B cell (primary cell): Measurements from ENCODE around the gene FAM131C. TPM values are rescaled to one million over a fixed set of nuclear protein-coding genes. Genes with fewer than 3 reads are reported as not detected.

Experiments
- ATAC-seq: fragments of 200-7000 bp; cut with Tn5 transposase; one replicate; pipeline ENCODE4 v1.10.0; 2021; ENCODE audit warnings: low read depth, mild to moderate bottlenecking, moderate number of reproducible peaks, moderate library complexity
- CTCF ChIA-PET: fragments of 350-600 bp; sonication (Branson Sonifier 250); formaldehyde crosslinking; loops from one replicate; lab custom pipeline; 2021; ENCODE audit warnings: antibody characterized with exemption, inconsistent platforms; lab: Charles Lee
- POLR2A ChIA-PET: fragments of 350-600 bp; sonication (Branson Sonifier 250); formaldehyde crosslinking; loops from one replicate; lab custom pipeline; 2021; ENCODE audit warnings: antibody characterized with exemption; lab: Charles Lee
- DNase-seq: peaks from one replicate; pipeline ENCODE4 v3.0.0; 2013
- H2AFZ ChIP-seq: 2 replicates; pipeline ENCODE4 v1.6.1; 2012; ENCODE audit warnings: mild to moderate bottlenecking, low read depth, low read length; ENCODE audit not compliant: insufficient read depth, poor library complexity, severe bottlenecking
- H3K27ac ChIP-seq, 2 donors: 1 replicate in 1 of 2; 2 replicates in 1 of 2; pipeline ENCODE4 v1.5.1; 2012 to 2013; ENCODE audit warnings: low read length in 2 of 2, mild to moderate bottlenecking in 2 of 2, moderate library complexity in 1 of 2
- H3K27me3 ChIP-seq, 4 experiments: fragments of 200-600 bp in 1 of 4; sonication (generic) in 1 of 4; replicated peaks in 1 of 4; 1 replicate in 2 of 4; 2 replicates in 2 of 4; pipeline versions ENCODE4 v1.6.1 to v1.7.0; 2013 to 2016; ENCODE audit warnings: low read length in 3 of 4, mild to moderate bottlenecking in 2 of 4, mixed read lengths in 1 of 4, moderate library complexity in 1 of 4; ENCODE audit not compliant: insufficient read depth in 4 of 4, control insufficient read depth in 3 of 4; ENCODE audit errors: control extremely low read depth in 1 of 4
- H3K36me3 ChIP-seq, 2 experiments: replicated peaks in 1 of 2; 1 replicate in 1 of 2; 2 replicates in 1 of 2; pipeline versions ENCODE4 v1.6.1 to v1.7.1; 2013; ENCODE audit warnings: low read length in 1 of 2; ENCODE audit not compliant: insufficient read depth in 2 of 2, control insufficient read depth in 1 of 2; ENCODE audit errors: control extremely low read depth in 1 of 2, extremely low read depth in 1 of 2
- H3K4me1 ChIP-seq, 2 donors: fragments of 200-600 bp in 1 of 2; sonication (generic) in 1 of 2; 1 replicate in 1 of 2; 2 replicates in 1 of 2; pipeline versions ENCODE4 v1.5.1 to v1.6.1; 2013 to 2017; ENCODE audit warnings: low read length in 2 of 2; ENCODE audit not compliant: control insufficient read depth in 2 of 2, insufficient read depth in 2 of 2
- H3K4me2 ChIP-seq: replicated peaks from 2 replicates; pipeline ENCODE3; 2012; ENCODE audit warnings: mild to moderate bottlenecking, low read depth, low read length; ENCODE audit not compliant: poor library complexity, severe bottlenecking
- H3K4me3 ChIP-seq, 5 experiments: fragments of 200-600 bp in 1 of 5; sonication (generic) in 1 of 5; 1 replicate in 3 of 5; 2 replicates in 2 of 5; pipeline versions ENCODE4 v1.5.1 to v1.7.0; 2011 to 2016; ENCODE audit warnings: low read length in 4 of 5, mild to moderate bottlenecking in 4 of 5, low read depth in 2 of 5, control low read depth in 1 of 5, moderate library complexity in 1 of 5; ENCODE audit not compliant: insufficient read depth in 1 of 5; ENCODE audit errors: control extremely low read depth in 1 of 5, extremely low read depth in 1 of 5
- H3K79me2 ChIP-seq: fragments of 200-600 bp; sonication (generic); one replicate; pipeline ENCODE4 v1.6.0; 2016; ENCODE audit warnings: low read length; ENCODE audit not compliant: control insufficient read depth, insufficient read depth
- H3K9ac ChIP-seq: fragments of 200-600 bp; sonication (generic); 2 replicates; pipeline ENCODE4 v1.6.1; 2017; ENCODE audit warnings: mild to moderate bottlenecking, low read length, moderate library complexity
- H3K9me3 ChIP-seq, 3 donors: one replicate each; pipeline versions ENCODE4 v1.6.1 to v1.7.1; 2013; ENCODE audit warnings: low read length in 2 of 3; ENCODE audit not compliant: control insufficient read depth in 2 of 3, insufficient read depth in 1 of 3; ENCODE audit errors: control extremely low read depth in 1 of 3
- H4K20me1 ChIP-seq: 2 replicates; pipeline ENCODE4 v1.6.0; 2012; ENCODE audit warnings: mild to moderate bottlenecking, low read length; ENCODE audit not compliant: insufficient read depth, control insufficient read depth, poor library complexity, severe bottlenecking
- H3K27ac Mint-ChIP-seq: one replicate; pipeline ENCODE4 v1.8.0; 2021; ENCODE audit warnings: mixed read lengths
- H3K27me3 Mint-ChIP-seq: one replicate; pipeline ENCODE4 v1.8.0; 2021; ENCODE audit warnings: mixed read lengths
- H3K4me1 Mint-ChIP-seq: one replicate; pipeline ENCODE4 v1.8.0; 2021; ENCODE audit warnings: mixed read lengths
- H3K4me3 Mint-ChIP-seq: one replicate; pipeline ENCODE4 v1.8.0; 2021; ENCODE audit warnings: mixed read lengths
- H3K9me3 Mint-ChIP-seq: one replicate; pipeline ENCODE4 v1.8.0; 2022; ENCODE audit warnings: mixed read lengths; ENCODE audit not compliant: insufficient read depth
- EZH2 ChIP-seq: IDR thresholded peaks from 2 replicates; pipeline ENCODE4 v1.6.1; 2012; ENCODE audit warnings: borderline replicate concordance, low read depth, mild to moderate bottlenecking, moderate library complexity, low read length; ENCODE audit not compliant: insufficient read depth, poor library complexity, severe bottlenecking
- WGBS: methylation state at CpG from one replicate; pipeline ENCODE4 v1.1.5; 2013; ENCODE audit warnings: missing lambda C conversion rate; ENCODE audit not compliant: insufficient coverage; 5-methylcytosine and 5-hydroxymethylcytosine counted together
- intact Hi-C: fragments of 100-400 bp; cut with micrococcal nuclease; formaldehyde crosslinking; loops from one replicate; pipeline ENCODE4 v1.10.0; 2022
- polyA minus RNA-seq: library from RNA; depleted of rRNA, polyadenylated mRNA; stranded (reverse); fragments of >200 nt; gene quantifications from 2 replicates; pipeline ENCODE4 v1.2.3, GENCODE V29; 2012
- polyA plus RNA-seq: library from polyadenylated mRNA; depleted of rRNA; stranded (reverse); fragments of >200 nt; gene quantifications from 2 replicates; pipeline ENCODE4 v1.2.3, GENCODE V29; 2012
- total RNA-seq, 2 donors: library from RNA; stranded (reverse); fragments of 120-200 nt in 1 of 2; gene quantifications; 1 replicate in 1 of 2; 2 replicates in 1 of 2; pipeline versions ENCODE4 v1.2.3 to v1.2.4, GENCODE V29; 2013 to 2022
- TF ChIP-seq, protein P1 (sequence below): fragments of 200-600 bp; IDR thresholded peaks from one replicate; pipeline ENCODE4 v1.8.0; 2022; ENCODE audit warnings: antibody characterized with exemption, mild to moderate bottlenecking

Gene FAM131C, protein sequence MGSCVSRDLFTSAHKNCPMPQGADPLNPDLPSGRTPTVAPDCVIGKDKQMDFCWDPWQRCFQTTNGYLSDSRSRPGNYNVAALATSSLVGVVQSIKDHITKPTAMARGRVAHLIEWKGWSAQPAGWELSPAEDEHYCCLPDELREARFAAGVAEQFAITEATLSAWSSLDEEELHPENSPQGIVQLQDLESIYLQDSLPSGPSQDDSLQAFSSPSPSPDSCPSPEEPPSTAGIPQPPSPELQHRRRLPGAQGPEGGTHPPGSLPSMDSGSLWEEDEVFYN
- total RNA-seq (0.37 and 0.58 TPM in 2 replicates), polyA plus RNA-seq (not detected in 2 replicates), polyA minus RNA-seq (not detected in 2 replicates)
- total RNA-seq (2013), result not detected

DNA sequence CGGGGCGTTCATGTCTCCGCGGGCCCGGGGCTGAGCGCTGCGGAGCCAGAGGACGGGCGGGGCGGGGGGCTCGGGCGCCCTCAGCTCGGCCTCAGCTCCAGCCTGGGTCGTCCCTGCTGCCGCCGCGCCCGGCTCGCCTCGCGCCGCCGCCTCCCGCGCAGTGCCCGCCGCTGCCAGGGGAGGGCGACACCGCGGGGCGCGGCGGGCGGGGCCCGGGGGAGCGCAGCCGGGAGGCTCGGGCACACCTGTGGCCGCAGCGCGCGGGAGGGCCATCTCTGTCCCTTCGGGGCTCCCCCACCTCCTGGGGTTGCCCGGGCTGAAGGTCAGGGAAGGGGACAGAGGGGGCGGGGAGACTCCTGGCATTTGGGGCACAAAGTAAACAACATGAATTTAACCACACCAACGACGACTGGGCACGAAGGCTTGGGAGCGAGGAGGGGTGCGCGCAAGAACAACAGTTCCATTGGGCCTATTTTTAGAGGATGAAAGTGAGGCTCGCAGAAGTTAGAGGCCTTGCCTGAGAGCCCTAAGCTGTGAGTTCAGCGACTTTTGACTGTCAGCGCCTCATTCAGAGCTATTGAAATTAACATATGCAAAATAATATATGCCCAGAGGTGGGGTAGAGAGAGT is at the start of gene FAM131C:
TSS of gene FAM131C (minus strand) at position 162 of the 630 bp plus-strand sequence. CDS start 209 bp downstream, outside the sequence.
- Mint-ChIP-seq H3K27ac (peak within 1 kb of the TSS; percentile 23), H3K4me1 (peaks cover 12% of the 10 kb centered on the region), H3K4me3 (peak within 1 kb of the TSS; percentile 89), H3K27me3 (peaks cover 21% of the 10 kb centered on the region), H3K9me3 (no peaks in the 10 kb centered on the region)
- H4K20me1 ChIP-seq, result no peaks in the 10 kb centered on the region
- peaks cover 0 to 37% (median 13%) of the 10 kb centered on the region in 4 experiments for H3K27me3 ChIP-seq
- peak within 1 kb of the TSS; percentile 72 for H2AFZ ChIP-seq
- no peaks in the 10 kb centered on the region for H3K36me3 ChIP-seq
- no peaks in the 10 kb centered on the region for H3K79me2 ChIP-seq
- TF ChIP-seq, protein P1, sequence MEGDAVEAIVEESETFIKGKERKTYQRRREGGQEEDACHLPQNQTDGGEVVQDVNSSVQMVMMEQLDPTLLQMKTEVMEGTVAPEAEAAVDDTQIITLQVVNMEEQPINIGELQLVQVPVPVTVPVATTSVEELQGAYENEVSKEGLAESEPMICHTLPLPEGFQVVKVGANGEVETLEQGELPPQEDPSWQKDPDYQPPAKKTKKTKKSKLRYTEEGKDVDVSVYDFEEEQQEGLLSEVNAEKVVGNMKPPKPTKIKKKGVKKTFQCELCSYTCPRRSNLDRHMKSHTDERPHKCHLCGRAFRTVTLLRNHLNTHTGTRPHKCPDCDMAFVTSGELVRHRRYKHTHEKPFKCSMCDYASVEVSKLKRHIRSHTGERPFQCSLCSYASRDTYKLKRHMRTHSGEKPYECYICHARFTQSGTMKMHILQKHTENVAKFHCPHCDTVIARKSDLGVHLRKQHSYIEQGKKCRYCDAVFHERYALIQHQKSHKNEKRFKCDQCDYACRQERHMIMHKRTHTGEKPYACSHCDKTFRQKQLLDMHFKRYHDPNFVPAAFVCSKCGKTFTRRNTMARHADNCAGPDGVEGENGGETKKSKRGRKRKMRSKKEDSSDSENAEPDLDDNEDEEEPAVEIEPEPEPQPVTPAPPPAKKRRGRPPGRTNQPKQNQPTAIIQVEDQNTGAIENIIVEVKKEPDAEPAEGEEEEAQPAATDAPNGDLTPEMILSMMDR, result no peak
- TF ChIP-seq EZH2, result no peak
- peaks cover 7 to 11% of the 10 kb centered on the region in 2 donors for H3K4me1 ChIP-seq
- peak within 1 kb of the TSS; percentile 79 for H3K4me2 ChIP-seq
- H3K27ac ChIP-seq, result no peak within 1 kb of the TSS
- WGBS, result under 1% methylated on average over 43 of the region's 54 CpGs
- CTCF ChIA-PET, result interaction anchor here (0.8 to 2.6 kb wide), 13 partner anchors 9 to 536 kb away, joined by 3 to 12 read pairs (median 5); no protein-coding TSS in a partner anchor
- H3K9me3 ChIP-seq, result no peaks in the 10 kb centered on the region
- H3K9ac ChIP-seq, result peak within 1 kb of the TSS; percentile 55
- peak within 1 kb of the TSS in 4 of 5 experiments; percentile 3 to 50 (median 44) for H3K4me3 ChIP-seq
- DNase-seq (peak; percentile 69), ATAC-seq (peak; percentile 92)
- POLR2A ChIA-PET, result interaction anchor here (1.3 kb wide), 1 partner anchor 164 kb away, joined by 4 read pairs; the partner anchor contains the start of gene CPLANE2
- intact Hi-C loops, result no loop called here
